Gastrocnemius medialis (tissue), 4 donors: Measurements from ENCODE around the gene HP.

Experiments used
- POLR2A ChIP-seq, 2 donors: fragments of 450-650 bp; IDR thresholded peaks; one replicate each; pipeline ENCODE4 v1.6.1; 2017; ENCODE audit warnings: antibody characterized with exemption in 2 of 2, mild to moderate bottlenecking in 2 of 2, moderate library complexity in 2 of 2
- TF ChIP-seq, protein P1 (sequence below), 5 experiments: fragments of 450-650 bp in 3 of 5; fragments of 200-600 bp in 2 of 5; sonication (generic) in 2 of 5; IDR thresholded peaks in 4 of 5; conservative IDR thresholded peaks in 1 of 5; 1 replicate in 4 of 5; 2 replicates in 1 of 5; pipeline ENCODE4 v1.5.1; 2016 to 2019; ENCODE audit warnings: antibody characterized with exemption in 5 of 5, mild to moderate bottlenecking in 3 of 5, moderate library complexity in 3 of 5

GRCh38 chr16:72101195-72101594 lies 46.9 kb downstream of the HP start:
- TF ChIP-seq POLR2A (IDR thresholded peaks at IDR 0.05): no peak
- TF ChIP-seq, protein P1, sequence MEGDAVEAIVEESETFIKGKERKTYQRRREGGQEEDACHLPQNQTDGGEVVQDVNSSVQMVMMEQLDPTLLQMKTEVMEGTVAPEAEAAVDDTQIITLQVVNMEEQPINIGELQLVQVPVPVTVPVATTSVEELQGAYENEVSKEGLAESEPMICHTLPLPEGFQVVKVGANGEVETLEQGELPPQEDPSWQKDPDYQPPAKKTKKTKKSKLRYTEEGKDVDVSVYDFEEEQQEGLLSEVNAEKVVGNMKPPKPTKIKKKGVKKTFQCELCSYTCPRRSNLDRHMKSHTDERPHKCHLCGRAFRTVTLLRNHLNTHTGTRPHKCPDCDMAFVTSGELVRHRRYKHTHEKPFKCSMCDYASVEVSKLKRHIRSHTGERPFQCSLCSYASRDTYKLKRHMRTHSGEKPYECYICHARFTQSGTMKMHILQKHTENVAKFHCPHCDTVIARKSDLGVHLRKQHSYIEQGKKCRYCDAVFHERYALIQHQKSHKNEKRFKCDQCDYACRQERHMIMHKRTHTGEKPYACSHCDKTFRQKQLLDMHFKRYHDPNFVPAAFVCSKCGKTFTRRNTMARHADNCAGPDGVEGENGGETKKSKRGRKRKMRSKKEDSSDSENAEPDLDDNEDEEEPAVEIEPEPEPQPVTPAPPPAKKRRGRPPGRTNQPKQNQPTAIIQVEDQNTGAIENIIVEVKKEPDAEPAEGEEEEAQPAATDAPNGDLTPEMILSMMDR (IDR thresholded peaks at IDR 0.05 in 4 of 5, conservative IDR thresholded peaks at IDR 0.05 in 1 of 5): no peak
